GM19455 (cell line): Measurements from ENCODE around the gene DYNC1I2.
"Not testable (repeated sequence)": the region's sequence is repeated elsewhere in the genome, so short reads cannot be mapped to it uniquely, and the experiment has no call there.

Experiments used
- ATAC-seq: cut with Tn5 transposase; IDR thresholded peaks from one replicate; pipeline ENCODE4 v1.9.1; 2021; ENCODE audit not compliant: unreplicated experiment

Gene DYNC1I2

GRCh38 chr2:171772373-171772772 lies 85.1 kb downstream of the DYNC1I2 start:
- no peak for ATAC-seq

GRCh38 chr2:171774581-171774980 lies 87.3 kb downstream of the DYNC1I2 start:
- not testable (repeated sequence) for ATAC-seq

GRCh38 chr2:171778515-171778914 lies 91.2 kb downstream of the DYNC1I2 start:
- ATAC-seq: no peak

- ATAC-seq: no peak
Observed at GRCh38 chr2:171785450-171785849, 98.2 kb downstream of the DYNC1I2 start.

GRCh38 chr2:171787333-171788072 lies 100.2 kb downstream of the DYNC1I2 start:
- no peak for ATAC-seq

- ATAC-seq: no peak
Observed at GRCh38 chr2:171788316-171788993, 101.2 kb downstream of the DYNC1I2 start.

- no peak for ATAC-seq
Observed at GRCh38 chr2:171789956-171790355, 102.7 kb downstream of the DYNC1I2 start.

- ATAC-seq: no peak
Observed at GRCh38 chr2:171791361-171791760, 104.1 kb downstream of the DYNC1I2 start.

- no peak for ATAC-seq
Observed at GRCh38 chr2:171792157-171792556, 104.9 kb downstream of the DYNC1I2 start.

- ATAC-seq: no peak
Observed at GRCh38 chr2:171792886-171793580, 105.8 kb downstream of the DYNC1I2 start.

- ATAC-seq: no peak
Observed at GRCh38 chr2:171793691-171794678, 106.7 kb downstream of the DYNC1I2 start.

GRCh38 chr2:171794918-171795317 lies 107.6 kb downstream of the DYNC1I2 start:
- ATAC-seq: no peak
